GM18508 (cell line): Measurements from ENCODE around the gene SCN7A.

ENCODE experiments used
- ATAC-seq: cut with Tn5 transposase; IDR thresholded peaks from one replicate; pipeline ENCODE4 v1.9.1; 2021; ENCODE audit warnings: moderate number of reproducible peaks; ENCODE audit not compliant: insufficient read depth, unreplicated experiment

SCN7A gene

DNA sequence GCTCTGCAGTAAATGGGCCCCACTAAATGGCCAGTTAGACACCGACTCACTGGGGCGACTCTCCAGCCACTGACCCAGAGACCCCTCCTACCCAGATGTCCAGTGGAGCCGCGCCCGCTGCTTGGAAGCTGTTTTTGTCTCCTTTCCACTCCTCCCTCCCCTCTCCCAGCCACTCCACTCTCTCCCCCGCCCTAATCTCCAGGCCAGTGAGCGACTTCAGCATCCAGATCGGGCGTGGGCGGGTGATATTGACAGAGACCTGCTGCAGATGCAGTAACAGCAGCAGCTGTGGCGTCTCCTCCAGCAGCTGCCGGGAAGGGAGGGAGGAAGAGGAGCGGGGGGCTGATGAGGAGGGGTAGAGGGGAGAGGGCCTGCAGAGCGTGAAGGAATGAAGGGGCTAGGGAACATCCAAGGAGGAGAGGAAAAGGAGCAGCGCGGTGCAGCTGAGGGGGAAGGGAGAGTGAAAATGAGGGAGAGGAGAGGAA lies at the start of gene SCN7A:
Gene SCN7A, minus strand, starts transcription at position 110 of the 485 bp plus-strand sequence. CDS start 16,553 bp downstream, outside the sequence.
- no peak for ATAC-seq

DNA sequence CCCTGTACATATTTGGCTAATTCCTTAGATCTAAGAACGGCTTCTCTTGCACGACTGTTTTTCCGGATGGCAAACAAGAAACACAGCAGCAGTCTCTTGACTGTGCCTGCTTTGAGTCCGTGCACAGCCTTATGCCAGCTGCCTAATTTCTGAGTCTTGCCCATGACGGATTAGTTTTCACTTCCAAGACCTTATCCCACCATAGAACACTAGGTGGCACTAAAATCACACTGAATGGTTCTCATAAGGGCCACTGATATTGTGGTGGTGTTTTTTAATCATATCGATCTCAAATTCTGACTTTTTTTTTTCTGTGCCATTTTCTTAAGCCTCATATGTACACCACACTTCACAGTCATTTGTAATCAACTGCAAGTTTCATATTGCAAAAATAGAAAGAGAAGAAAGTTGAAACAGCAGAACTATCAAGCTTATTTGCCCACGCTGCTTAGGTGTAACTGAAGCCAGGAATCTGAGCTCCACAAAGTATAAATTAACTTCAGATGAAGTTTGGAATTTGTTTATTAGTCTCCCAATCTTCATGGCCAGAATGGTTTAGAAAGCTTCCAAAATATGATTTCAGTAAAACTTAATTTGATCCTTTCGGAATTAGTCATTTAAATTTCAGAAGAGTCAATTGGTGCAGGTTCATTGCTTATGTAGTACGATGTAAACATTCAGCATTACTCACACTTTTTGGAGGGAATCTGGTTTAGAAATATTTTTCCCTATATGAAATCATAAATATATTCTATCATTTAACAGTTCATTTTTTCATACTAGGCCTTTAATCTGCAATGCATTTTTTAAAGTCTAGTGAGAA lies 45.5 kb upstream of the SCN7A start:
- peak; percentile 88 for ATAC-seq

DNA sequence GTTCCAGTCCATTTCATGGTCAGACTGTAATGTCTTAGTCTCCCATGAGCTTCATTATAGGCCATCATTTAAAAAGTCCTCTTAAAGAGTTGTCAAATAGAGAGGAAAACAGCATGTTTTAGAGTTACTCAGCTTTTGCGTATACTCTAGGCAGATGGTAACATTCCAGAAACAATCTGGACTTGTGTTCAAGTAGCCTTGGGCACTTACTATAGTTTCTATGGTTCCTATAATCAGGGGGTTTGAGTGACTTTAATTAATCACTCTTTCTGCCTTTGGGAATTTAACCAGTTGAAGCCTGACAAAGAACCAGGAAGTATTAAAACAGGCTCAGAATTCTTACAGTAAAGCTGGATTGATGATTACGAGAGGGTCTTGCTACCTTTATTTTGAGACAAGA lies 42.1 kb upstream of the SCN7A start:
- no peak for ATAC-seq

GRCh38 chr2:166521155-166521554 lies 27.1 kb upstream of the SCN7A start:
- ATAC-seq, result no peak

DNA sequence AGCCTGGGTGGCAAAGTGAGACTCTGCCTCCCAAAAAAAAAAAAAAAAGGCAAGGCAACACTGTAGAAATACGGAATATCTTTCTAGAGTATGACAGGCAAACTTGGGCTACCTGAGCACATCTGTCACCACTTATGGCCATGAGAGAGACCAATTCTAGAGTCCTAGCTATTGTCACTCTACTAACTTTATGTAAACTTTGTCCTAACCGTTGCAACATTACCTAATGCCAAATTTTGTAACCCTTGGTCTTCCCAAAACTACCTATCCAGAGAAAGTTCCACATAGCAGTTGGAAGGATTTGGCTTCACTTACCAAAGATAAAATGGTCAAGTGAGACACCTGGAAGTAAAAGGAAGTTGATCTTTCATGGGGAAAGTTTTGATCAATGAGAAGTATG lies 26.6 kb upstream of the SCN7A start:
- ATAC-seq, result no peak

DNA sequence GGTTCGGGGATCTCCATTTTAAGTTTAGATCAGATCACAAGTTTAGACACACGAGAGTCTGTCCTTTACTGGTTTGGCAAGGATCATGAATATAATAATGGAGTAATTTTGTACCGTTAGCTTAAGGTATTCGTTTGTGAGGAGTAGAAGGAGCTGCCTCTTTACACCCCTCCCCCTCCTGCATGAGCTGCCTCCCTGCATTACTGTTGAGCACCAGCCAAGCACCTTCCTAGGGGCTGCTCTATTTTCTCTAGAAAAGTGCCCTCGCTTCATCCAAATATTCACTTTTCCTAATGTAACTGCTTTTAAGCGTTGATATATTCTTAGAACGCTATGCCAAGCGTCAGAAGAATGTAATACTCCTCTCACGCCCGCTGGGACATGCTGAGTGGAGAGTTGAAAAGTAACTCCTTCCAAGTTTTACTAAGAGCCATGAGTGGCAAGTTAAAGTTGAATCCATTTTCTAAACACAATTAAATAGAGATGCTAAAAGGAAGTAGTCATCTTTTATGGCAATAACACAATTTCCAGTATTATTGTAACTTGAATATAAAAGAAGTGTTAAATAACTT lies 25.4 kb upstream of the SCN7A start:
- no peak for ATAC-seq

GRCh38 chr2:166518634-166519390 lies 24.8 kb upstream of the SCN7A start:
- no peak for ATAC-seq

- ATAC-seq, result no peak
These were observed 23.5 kb upstream of the SCN7A start for GRCh38 chr2:166517533-166518061.

DNA sequence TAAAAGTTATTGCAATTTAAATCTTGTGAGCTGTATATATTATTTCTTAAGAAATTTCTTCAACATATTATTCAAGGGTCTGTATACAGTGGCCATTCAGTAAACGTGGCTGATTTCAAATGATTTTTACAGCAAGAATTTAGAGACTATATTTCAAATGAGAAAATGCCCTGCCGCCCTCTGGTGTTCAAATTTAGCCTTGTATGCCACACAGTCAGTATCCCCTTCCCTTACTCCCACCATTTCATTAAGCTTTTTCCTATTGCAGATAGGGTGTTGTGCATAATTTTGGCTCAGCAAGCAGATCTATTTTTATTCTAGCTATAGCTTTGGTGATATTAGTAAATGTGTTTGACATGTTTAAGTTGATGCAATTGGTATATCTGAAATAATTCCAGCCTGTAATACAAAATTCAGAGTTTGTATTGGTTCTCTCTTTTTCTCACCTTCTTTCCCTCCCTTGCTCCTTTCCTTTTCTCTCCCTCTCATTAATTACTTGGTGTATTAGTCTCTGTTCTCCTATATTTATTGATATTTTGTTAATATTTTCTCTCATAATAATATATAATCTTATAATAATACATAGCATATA lies 22.8 kb upstream of the SCN7A start:
- no peak for ATAC-seq

- ATAC-seq, result no peak
These were observed 19.9 kb upstream of the SCN7A start for GRCh38 chr2:166513952-166514351.

- ATAC-seq, result no peak
These were observed 5.2 kb upstream of the SCN7A start for GRCh38 chr2:166499281-166499680.

DNA sequence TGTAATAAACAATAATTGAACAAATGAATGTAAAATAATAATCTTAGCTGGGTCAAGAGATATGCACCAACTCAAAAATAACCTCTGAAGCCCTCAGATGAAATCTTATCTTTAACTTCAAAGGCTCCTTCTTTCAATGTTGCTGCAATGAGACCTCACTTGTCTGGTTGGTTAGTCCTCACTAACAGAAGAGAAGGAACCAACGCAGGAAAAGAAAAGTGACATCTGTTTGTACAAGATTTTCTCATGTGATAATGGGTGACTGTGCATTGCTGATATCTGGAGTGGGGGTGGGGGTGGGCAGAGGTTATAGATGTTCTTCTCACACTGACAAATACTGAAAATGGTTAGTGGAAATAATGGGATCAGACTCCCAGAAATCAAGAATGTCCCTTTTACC lies 2.6 kb downstream of the SCN7A start:
- ATAC-seq, result no peak

- no peak for ATAC-seq
These were observed 6.9 kb downstream of the SCN7A start for GRCh38 chr2:166487171-166487570.

DNA sequence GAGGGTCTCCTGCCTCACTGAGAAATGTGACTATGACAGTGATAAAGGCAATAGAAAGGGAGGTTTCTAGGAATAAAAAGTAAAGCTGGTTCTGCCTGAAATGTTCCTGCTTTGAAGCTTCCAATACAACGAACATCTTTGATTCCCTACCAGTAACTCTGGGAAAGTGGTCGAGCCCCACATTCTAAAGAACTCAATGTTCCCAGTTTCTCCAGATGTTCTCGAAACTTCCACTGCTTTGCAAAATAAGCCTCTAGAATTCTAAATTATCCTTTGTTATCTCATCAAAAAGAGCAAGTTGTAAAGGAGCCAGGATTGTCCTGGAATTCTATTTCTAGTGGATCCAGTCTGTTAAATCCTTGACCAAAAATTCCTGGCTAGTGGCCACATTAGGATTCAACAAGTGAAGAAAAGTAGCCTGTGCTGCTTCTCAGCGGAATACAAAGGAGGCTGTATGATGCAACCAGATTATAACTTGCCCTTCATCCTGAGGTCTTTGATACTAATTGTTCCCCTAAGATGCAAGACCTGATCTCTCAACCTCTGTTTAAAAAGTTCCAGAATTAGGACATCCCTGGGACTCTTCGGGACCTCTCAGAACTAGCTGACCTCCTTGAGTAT lies 8.4 kb downstream of the SCN7A start:
- ATAC-seq, result no peak

DNA sequence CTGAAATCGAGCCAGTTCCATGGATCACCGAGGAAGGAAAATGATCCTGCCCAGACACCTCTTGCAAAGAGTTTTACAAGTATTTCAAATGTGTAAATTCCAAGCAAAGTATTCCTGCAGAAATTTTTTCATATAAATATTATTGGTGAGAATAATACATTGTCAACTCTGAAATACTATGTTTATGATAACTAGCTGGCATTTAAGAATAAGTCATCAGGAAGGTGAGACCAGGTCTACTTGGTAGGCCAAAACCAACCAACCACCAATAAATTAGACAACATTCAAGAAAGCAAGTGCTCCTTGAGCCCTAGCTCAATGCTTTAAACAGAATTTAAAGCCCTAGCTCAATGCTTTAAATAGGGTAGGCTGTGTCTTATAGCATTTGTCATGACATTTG lies 21.7 kb downstream of the SCN7A start:
- no peak for ATAC-seq

- ATAC-seq, result no peak
These were observed 25.7 kb downstream of the SCN7A start for GRCh38 chr2:166468124-166469024.

DNA sequence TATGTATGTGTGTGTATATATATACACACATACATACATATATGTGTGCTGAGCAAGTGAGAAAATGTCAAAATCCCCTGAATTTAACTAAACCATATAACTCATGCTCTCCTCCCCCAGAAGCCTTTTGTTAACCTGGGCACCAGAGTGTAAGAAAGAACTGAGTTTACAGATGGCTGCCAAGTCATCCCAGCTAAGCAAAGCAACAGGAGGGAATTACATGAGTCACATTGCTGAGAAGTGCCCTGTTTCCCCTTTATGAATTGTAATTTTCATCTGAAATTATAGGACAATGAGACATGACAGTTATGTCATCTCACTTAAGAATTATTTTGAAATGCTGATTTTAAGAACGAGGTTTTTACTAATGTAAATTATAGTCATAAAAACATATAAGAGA lies 29.9 kb downstream of the SCN7A start:
- ATAC-seq, result no peak

DNA sequence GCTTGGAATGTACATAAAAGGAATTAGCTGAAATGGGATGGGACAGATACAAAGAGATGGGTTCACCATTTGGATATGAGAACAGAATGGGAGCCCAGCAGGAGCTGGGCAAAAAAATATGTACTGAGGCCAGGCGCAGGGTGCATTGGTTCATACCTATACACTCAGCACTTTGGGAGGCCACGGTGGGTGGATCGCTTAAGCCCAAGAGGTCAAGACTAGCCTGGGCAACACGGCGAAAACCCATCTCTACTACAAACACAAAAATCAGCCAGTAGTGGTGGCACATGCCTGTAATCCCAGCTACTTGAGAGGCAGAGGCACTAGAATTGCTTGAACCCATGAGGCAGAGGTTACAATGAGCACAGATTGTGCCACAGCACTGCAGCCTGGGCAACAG lies 30.4 kb downstream of the SCN7A start:
- no peak for ATAC-seq

- no peak for ATAC-seq
These were observed 35.4 kb downstream of the SCN7A start for GRCh38 chr2:166458674-166459073.
